HepG2 (cell line): ENCODE results near the gene PCSK5. TPM values are rescaled to one million over a fixed set of nuclear protein-coding genes. Genes with fewer than 3 reads are reported as not detected.

Source experiments
- BRF2 ChIP-seq: sonication (generic); formaldehyde crosslinking; IDR thresholded peaks from 2 replicates; pipeline ENCODE4 v1.8.1; 2022; ENCODE audit warnings: mild to moderate bottlenecking, missing genetic modification reagents
- CBX5 ChIP-seq: sonication (generic); formaldehyde crosslinking; IDR thresholded peaks from 2 replicates; pipeline ENCODE4 v1.4.0; 2020; ENCODE audit warnings: missing genetic modification reagents, borderline replicate concordance
- CCAR2 ChIP-seq: fragments of 200-400 bp; formaldehyde crosslinking; optimal IDR thresholded peaks from 2 replicates; pipeline ENCODE3; 2018; ENCODE audit warnings: low read depth, mild to moderate bottlenecking, low read length, moderate library complexity
- DPF2 ChIP-seq: sonication (generic); formaldehyde crosslinking; IDR thresholded peaks from 2 replicates; pipeline ENCODE4 v1.4.0; 2020; ENCODE audit warnings: mild to moderate bottlenecking, low read depth, missing genetic modification reagents, borderline replicate concordance
- EP300 ChIP-seq, 3 experiments: sonication (generic) in 1 of 3; formaldehyde crosslinking in 1 of 3; IDR thresholded peaks; 2 replicates each; pipeline versions ENCODE4 v1.5.1 to v1.6.1; 2011 to 2020; ENCODE audit warnings: low read depth in 2 of 3, low read length in 2 of 3, borderline replicate concordance in 1 of 3, improper control_type of control experiment in 1 of 3, mild to moderate bottlenecking in 1 of 3, missing genetic modification reagents in 1 of 3, moderate library complexity in 1 of 3
- HDAC2 ChIP-seq: sonication (generic); formaldehyde crosslinking; IDR thresholded peaks from 2 replicates; pipeline ENCODE4 v1.4.0; 2020; ENCODE audit warnings: missing genetic modification reagents
- PHF5A ChIP-seq: IDR thresholded peaks from one replicate; pipeline ENCODE4 v1.6.1; 2018; ENCODE audit warnings: low read depth, missing genetic modification reagents; ENCODE audit not compliant: unreplicated experiment
- POLR2A ChIP-seq, 2 experiments: IDR thresholded peaks; 2 replicates each; pipeline ENCODE4 v1.6.1; 2011; ENCODE audit warnings: low read depth in 2 of 2, low read length in 2 of 2, mild to moderate bottlenecking in 1 of 2, moderate library complexity in 1 of 2; ENCODE audit not compliant: insufficient read depth in 1 of 2
- SRF ChIP-seq: IDR thresholded peaks from 2 replicates; pipeline ENCODE4 v1.6.1; 2011; ENCODE audit warnings: mild to moderate bottlenecking, low read depth, low read length, moderate library complexity
- ZBTB42 ChIP-seq: sonication (generic); formaldehyde crosslinking; IDR thresholded peaks from 2 replicates; pipeline ENCODE4 v1.5.0; 2020; ENCODE audit warnings: mild to moderate bottlenecking, missing genetic modification reagents
- ZBTB49 ChIP-seq: sonication (generic); formaldehyde crosslinking; IDR thresholded peaks from 2 replicates; pipeline ENCODE4 v1.4.0; 2020; ENCODE audit warnings: missing genetic modification reagents, borderline replicate concordance
- ZNF256 ChIP-seq: sonication (generic); formaldehyde crosslinking; conservative IDR thresholded peaks from 2 replicates; pipeline ENCODE4 v1.4.0; 2020; ENCODE audit warnings: missing genetic modification reagents
- ZNF280B ChIP-seq: sonication (generic); formaldehyde crosslinking; IDR thresholded peaks from 2 replicates; pipeline ENCODE4 v1.5.0; 2020; ENCODE audit warnings: missing genetic modification reagents, mild to moderate bottlenecking, borderline replicate concordance
- ZNF282 ChIP-seq: fragments of 450-650 bp; IDR thresholded peaks from 2 replicates; pipeline ENCODE4 v1.6.1; 2018; ENCODE audit not compliant: partially characterized antibody
- ZNF546 ChIP-seq: sonication (generic); formaldehyde crosslinking; conservative IDR thresholded peaks from 2 replicates; pipeline ENCODE4 v1.8.1; 2023; ENCODE audit warnings: mild to moderate bottlenecking, missing genetic modification reagents
- ZNF569 ChIP-seq: sonication (generic); formaldehyde crosslinking; IDR thresholded peaks from 2 replicates; pipeline ENCODE4 v1.5.0; 2020; ENCODE audit warnings: mild to moderate bottlenecking, missing genetic modification reagents, moderate library complexity, borderline replicate concordance
- ZNF616 ChIP-seq: sonication (generic); formaldehyde crosslinking; IDR thresholded peaks from 2 replicates; pipeline ENCODE4 v1.5.0; 2020; ENCODE audit warnings: low read depth, mild to moderate bottlenecking, missing genetic modification reagents
- ZNF652 ChIP-seq: IDR thresholded peaks from 2 replicates; pipeline ENCODE4 v1.6.1; 2016; ENCODE audit warnings: low read depth, borderline replicate concordance
- ZNF879 ChIP-seq: sonication (generic); formaldehyde crosslinking; IDR thresholded peaks from 2 replicates; pipeline ENCODE4 v1.8.1; 2023; ENCODE audit warnings: missing genetic modification reagents
- polyA plus RNA-seq, 8 experiments: library from polyadenylated mRNA; depleted of rRNA in 3 of 8; stranded (reverse) in 7 of 8; unstranded in 1 of 8; fragments of >200 nt; fragmentation: Illumina TruSeq in 4 of 8; extraction: Trizol in 4 of 8; gene quantifications; 2 replicates each; pipeline versions ENCODE4 v1.2.1 to v1.2.3, GENCODE V29; 2011 to 2016; ENCODE audit warnings: low read depth in 4 of 8, missing spikeins in 1 of 8, mixed read lengths in 1 of 8; ENCODE audit not compliant: insufficient read depth in 1 of 8
- total RNA-seq, 5 experiments: library from RNA; depleted of rRNA; stranded (reverse); fragments of >200 nt; fragmentation: Illumina TruSeq; extraction: Trizol; gene quantifications; 2 replicates each; pipeline ENCODE4 v1.2.3, GENCODE V29; 2016; ENCODE audit warnings: low read depth in 1 of 5
- TF ChIP-seq, protein P1 (sequence below): sonication (generic); formaldehyde crosslinking; conservative IDR thresholded peaks from 2 replicates; pipeline ENCODE4 v1.8.0; 2022; ENCODE audit warnings: low read depth, missing genetic modification reagents
- TF ChIP-seq, protein P2 (sequence below): sonication (generic); formaldehyde crosslinking; IDR thresholded peaks from 2 replicates; pipeline ENCODE4 v1.4.0; 2020; ENCODE audit warnings: mild to moderate bottlenecking, missing genetic modification reagents
- TF ChIP-seq, protein P3 (sequence below): sonication (generic); formaldehyde crosslinking; IDR thresholded peaks from 2 replicates; pipeline ENCODE4 v1.8.0; 2022; ENCODE audit warnings: missing genetic modification reagents, mild to moderate bottlenecking, borderline replicate concordance
- TF ChIP-seq, protein P4 (sequence below): sonication (generic); formaldehyde crosslinking; IDR thresholded peaks from 2 replicates; pipeline ENCODE4 v1.8.1; 2023; ENCODE audit warnings: missing genetic modification reagents, mild to moderate bottlenecking, borderline replicate concordance

Gene PCSK5
- total and polyA plus RNA-seq, 2 of the 13 experiments (the other 11 are each of a cell fraction or from before 2014, with no cell fraction given), result 0.55 to 0.66 TPM

DNA sequence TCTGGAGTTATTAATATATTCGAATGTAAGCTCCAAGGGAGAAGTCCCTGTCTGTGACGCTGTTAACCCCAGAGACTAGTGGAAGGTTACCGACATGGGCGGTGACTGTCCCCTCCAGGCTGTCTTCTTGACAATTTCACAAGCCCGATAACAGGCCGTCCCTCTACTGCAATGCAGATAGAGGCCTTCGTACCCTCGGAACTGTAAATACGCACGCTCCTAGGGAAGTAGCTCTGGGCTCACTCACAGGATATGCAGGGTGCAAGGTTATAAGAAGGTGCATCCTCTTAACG is 504.4 kb downstream of the PCSK5 start (continued):
- TF ChIP-seq DPF2 (CRISPR knock-in tag), result no peak
- TF ChIP-seq BRF2 (CRISPR knock-in tag), result no peak
- TF ChIP-seq POLR2A (IDR thresholded peaks at IDR 0.05; ENCODE audit: insufficient read depth in 1 of 2, low read depth in 2 of 2, low read length in 2 of 2), result peak; percentile 54 to 84
- TF ChIP-seq SRF, result no peak
- TF ChIP-seq ZNF879, result no peak
- TF ChIP-seq ZNF282, result no peak
- TF ChIP-seq, protein P1, sequence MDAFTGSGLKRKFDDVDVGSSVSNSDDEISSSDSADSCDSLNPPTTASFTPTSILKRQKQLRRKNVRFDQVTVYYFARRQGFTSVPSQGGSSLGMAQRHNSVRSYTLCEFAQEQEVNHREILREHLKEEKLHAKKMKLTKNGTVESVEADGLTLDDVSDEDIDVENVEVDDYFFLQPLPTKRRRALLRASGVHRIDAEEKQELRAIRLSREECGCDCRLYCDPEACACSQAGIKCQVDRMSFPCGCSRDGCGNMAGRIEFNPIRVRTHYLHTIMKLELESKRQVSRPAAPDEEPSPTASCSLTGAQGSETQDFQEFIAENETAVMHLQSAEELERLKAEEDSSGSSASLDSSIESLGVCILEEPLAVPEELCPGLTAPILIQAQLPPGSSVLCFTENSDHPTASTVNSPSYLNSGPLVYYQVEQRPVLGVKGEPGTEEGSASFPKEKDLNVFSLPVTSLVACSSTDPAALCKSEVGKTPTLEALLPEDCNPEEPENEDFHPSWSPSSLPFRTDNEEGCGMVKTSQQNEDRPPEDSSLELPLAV (CRISPR knock-in tag), result no peak
- no peak for TF ChIP-seq ZNF616 (CRISPR knock-in tag)
- no peak for TF ChIP-seq CBX5
- no peak for TF ChIP-seq ZBTB49 (CRISPR knock-in tag)
- TF ChIP-seq, protein P2, sequence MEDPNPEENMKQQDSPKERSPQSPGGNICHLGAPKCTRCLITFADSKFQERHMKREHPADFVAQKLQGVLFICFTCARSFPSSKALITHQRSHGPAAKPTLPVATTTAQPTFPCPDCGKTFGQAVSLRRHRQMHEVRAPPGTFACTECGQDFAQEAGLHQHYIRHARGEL (CRISPR knock-in tag), result no peak
- TF ChIP-seq ZNF256 (CRISPR knock-in tag), result no peak
- TF ChIP-seq, protein P3, sequence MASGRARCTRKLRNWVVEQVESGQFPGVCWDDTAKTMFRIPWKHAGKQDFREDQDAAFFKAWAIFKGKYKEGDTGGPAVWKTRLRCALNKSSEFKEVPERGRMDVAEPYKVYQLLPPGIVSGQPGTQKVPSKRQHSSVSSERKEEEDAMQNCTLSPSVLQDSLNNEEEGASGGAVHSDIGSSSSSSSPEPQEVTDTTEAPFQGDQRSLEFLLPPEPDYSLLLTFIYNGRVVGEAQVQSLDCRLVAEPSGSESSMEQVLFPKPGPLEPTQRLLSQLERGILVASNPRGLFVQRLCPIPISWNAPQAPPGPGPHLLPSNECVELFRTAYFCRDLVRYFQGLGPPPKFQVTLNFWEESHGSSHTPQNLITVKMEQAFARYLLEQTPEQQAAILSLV (CRISPR knock-in tag), result no peak
- peak; percentile 64; the same call in 1 of the 2 replicates for TF ChIP-seq ZNF652 (CRISPR knock-in tag)
- peak; percentile 16; the same call in 1 of the 2 replicates for TF ChIP-seq HDAC2 (CRISPR knock-in tag)
- TF ChIP-seq ZNF569 (CRISPR knock-in tag), result no peak
- no peak for TF ChIP-seq ZNF280B
- TF ChIP-seq CCAR2, result no peak
- 0 out of 4 replicates have a peak, but pooled peaks of 1 of the 2 experiments have one; percentile 43 for TF ChIP-seq EP300 (IDR thresholded peaks at IDR 0.05; ENCODE audit: low read depth in 2 of 2, low read length in 2 of 2)
- TF ChIP-seq EP300 (CRISPR knock-in tag; IDR thresholded peaks at IDR 0.05; ENCODE audit: borderline replicate concordance), result no peak
- no peak for TF ChIP-seq ZBTB42
- no peak for TF ChIP-seq PHF5A (CRISPR knock-in tag)
- TF ChIP-seq, protein P4, sequence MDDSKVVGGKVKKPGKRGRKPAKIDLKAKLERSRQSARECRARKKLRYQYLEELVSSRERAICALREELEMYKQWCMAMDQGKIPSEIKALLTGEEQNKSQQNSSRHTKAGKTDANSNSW (CRISPR knock-in tag), result no peak
- TF ChIP-seq ZNF546, result no peak
